MCF 10A (cell line): Measurements from ENCODE around the gene HAVCR2. TPM values are rescaled to one million over a fixed set of nuclear protein-coding genes. Genes with fewer than 3 reads are reported as not detected.

Experiments used
- BruUV-seq: library from RNA; stranded (reverse); fragments of 400-500 nt; replicated peaks from 2 replicates; lab custom pipeline; 2021; lab: Mats Ljungman, UMichigan
- CTCF ChIA-PET: fragments of 300-600 bp; sonication (Branson Sonifier 250); formaldehyde crosslinking; extraction: SDS; loops from one replicate; lab custom pipeline; 2021; ENCODE audit warnings: antibody characterized with exemption, inconsistent platforms; lab: Yijun Ruan, JAX
- POLR2A ChIA-PET: fragments of 300-600, 350-650 bp; sonication (Branson Sonifier 250); formaldehyde crosslinking; extraction: SDS; loops from one replicate; lab custom pipeline; 2020; ENCODE audit warnings: antibody characterized with exemption, inconsistent platforms; lab: Yijun Ruan, JAX
- DNase-seq: peaks from one replicate; pipeline ENCODE4 v3.0.0-alpha.2; 2018; ENCODE audit not compliant: unreplicated experiment
- H3K27ac Mint-ChIP-seq: one replicate; pipeline ENCODE4 v1.8.0; 2022; ENCODE audit warnings: mild to moderate bottlenecking, low read depth, mixed read lengths; ENCODE audit not compliant: unreplicated experiment
- H3K27me3 Mint-ChIP-seq: one replicate; pipeline ENCODE4 v1.8.0; 2022; ENCODE audit warnings: mixed read lengths; ENCODE audit not compliant: insufficient read depth, unreplicated experiment
- H3K36me3 Mint-ChIP-seq: one replicate; pipeline ENCODE4 v1.8.0; 2022; ENCODE audit warnings: mild to moderate bottlenecking, moderate library complexity, mixed read lengths; ENCODE audit not compliant: insufficient read depth, unreplicated experiment
- H3K4me1 Mint-ChIP-seq: one replicate; pipeline ENCODE4 v1.8.0; 2022; ENCODE audit warnings: mixed read lengths; ENCODE audit not compliant: insufficient read depth, unreplicated experiment
- H3K4me3 Mint-ChIP-seq: one replicate; pipeline ENCODE4 v1.8.0; 2022; ENCODE audit warnings: mild to moderate bottlenecking, moderate library complexity, mixed read lengths; ENCODE audit not compliant: unreplicated experiment
- H3K9me3 Mint-ChIP-seq: one replicate; pipeline ENCODE4 v1.8.0; 2022; ENCODE audit warnings: mixed read lengths; ENCODE audit not compliant: unreplicated experiment
- CTCF ChIP-seq: fragments of 200-600 bp; IDR thresholded peaks from one replicate; pipeline ENCODE4 v1.8.0; 2022; ENCODE audit warnings: antibody characterized with exemption, mild to moderate bottlenecking; ENCODE audit not compliant: unreplicated experiment
- intact Hi-C: fragments of 100-400 bp; cut with micrococcal nuclease; formaldehyde crosslinking; loops from 2 replicates; pipeline ENCODE4 v1.14.1; 2022
- total RNA-seq: library from RNA; stranded (reverse); gene quantifications from 2 replicates; pipeline ENCODE4 v1.2.3, GENCODE V29; 2022

HAVCR2 gene
- total RNA-seq, 1 experiment from 2014 or later, result not detected

DNA sequence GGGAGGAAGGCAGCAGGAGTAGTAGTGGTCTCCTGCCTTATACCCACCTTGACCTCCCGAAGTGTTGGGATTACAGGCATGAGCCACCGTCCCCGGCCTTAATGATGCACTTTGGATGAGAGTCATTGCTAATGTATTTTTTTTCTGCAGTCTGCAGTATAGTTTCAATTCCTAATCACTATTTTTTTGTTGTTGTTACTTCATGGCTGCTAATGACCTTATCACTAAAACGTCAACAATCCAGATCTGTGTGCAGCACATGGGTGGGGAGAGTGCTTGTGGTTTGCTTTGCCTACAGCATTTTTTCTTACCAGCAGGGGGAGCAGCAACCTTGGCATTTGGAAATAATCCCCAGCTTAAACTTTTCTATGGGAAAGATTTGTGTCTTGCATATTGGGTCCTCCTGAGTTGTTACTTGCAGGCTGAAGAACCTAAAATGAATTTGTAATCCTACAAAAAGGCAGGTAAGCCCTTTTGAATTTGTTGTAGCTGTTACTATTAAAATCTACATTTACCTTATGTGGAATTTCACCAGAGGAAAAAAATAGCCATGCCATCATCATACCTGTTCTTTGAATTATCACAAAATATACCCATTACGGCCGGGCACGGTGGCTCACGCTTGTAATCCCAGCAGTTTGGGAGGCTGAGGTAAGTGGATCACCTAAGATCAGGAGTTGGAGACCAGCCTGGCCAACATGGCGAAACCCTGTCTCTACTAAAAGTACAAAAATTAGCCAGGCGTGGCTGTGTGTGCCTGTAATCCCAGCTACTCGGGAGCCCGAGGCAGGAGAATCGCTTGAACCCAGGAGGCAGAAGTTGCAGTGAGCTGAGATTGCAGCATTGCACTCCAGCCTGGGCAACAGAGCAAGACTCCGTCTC, 40.1 kb upstream of the HAVCR2 start:
- no peaks in the 10 kb centered on the region for H3K27me3 Mint-ChIP-seq
- no TSS peak for BruUV-seq
- no peaks in the 10 kb centered on the region for H3K9me3 Mint-ChIP-seq
- peak; percentile 90 for TF ChIP-seq CTCF
- CTCF ChIA-PET, result interaction anchor here (0.5 to 4.5 kb wide), 54 partner anchors 8 to 1205 kb away, joined by 3 to 56 read pairs (median 5); partner anchors contain the start of gene LSM11
- POLR2A ChIA-PET, result interaction anchor here (0.6 to 0.7 kb wide), 2 partner anchors 14 to 646 kb away, joined by 4 read pairs; no protein-coding TSS in a partner anchor
- H3K27ac Mint-ChIP-seq, result no peak overlapping the region
- no peak overlapping the region for H3K4me3 Mint-ChIP-seq
- no peaks in the 10 kb centered on the region for H3K36me3 Mint-ChIP-seq
- H3K4me1 Mint-ChIP-seq, result peaks cover 6% of the 10 kb centered on the region
- intact Hi-C loops, result loop anchor here (1.0 to 5.0 kb wide), 5 partner anchors 104 to 594 kb away; partner anchors contain the start of gene LSM11
- DNase-seq, result peak; percentile 81

GRCh38 chr5:157143127-157143971, 34.5 kb upstream of the HAVCR2 start:
- no peak for TF ChIP-seq CTCF
- H3K36me3 Mint-ChIP-seq, result peaks cover 14% of the 10 kb centered on the region
- no peaks in the 10 kb centered on the region for H3K9me3 Mint-ChIP-seq
- peak; percentile 38 for DNase-seq
- POLR2A ChIA-PET, result interaction anchor here (0.5 to 3.2 kb wide), 32 partner anchors 9 to 1835 kb away, joined by 3 to 19 read pairs (median 4); partner anchors contain the start of genes CYFIP2 and THG1L
- TSS peak; percentile 99 for BruUV-seq
- peaks cover 7% of the 10 kb centered on the region for H3K4me1 Mint-ChIP-seq
- H3K4me3 Mint-ChIP-seq, result peak overlapping the region; percentile 83
- intact Hi-C loops, result no loop called here
- CTCF ChIA-PET, result interaction anchor here (0.5 to 2.8 kb wide), 8 partner anchors 10 to 1987 kb away, joined by 3 to 22 read pairs (median 4); no protein-coding TSS in a partner anchor
- no peaks in the 10 kb centered on the region for H3K27me3 Mint-ChIP-seq
- H3K27ac Mint-ChIP-seq, result peak overlapping the region; percentile 94

- TSS peak; percentile 69 for BruUV-seq
- Mint-ChIP-seq H3K9me3 (no peaks in the 10 kb centered on the region), H3K4me3 (peak within 1 kb of the TSS; percentile 83), H3K27me3 (no peaks in the 10 kb centered on the region), H3K36me3 (peaks cover 23% of the 10 kb centered on the region), H3K4me1 (peaks cover 7% of the 10 kb centered on the region), H3K27ac (peak within 1 kb of the TSS; percentile 94)
- ChIA-PET CTCF (interaction anchor here (0.6 to 2.8 kb wide), 9 partner anchors 10 to 1986 kb away, joined by 3 to 22 read pairs (median 3); no protein-coding TSS in a partner anchor), POLR2A (interaction anchor here (0.6 to 3.2 kb wide), 32 partner anchors 8 to 1836 kb away, joined by 3 to 19 read pairs (median 4); partner anchors contain the start of genes CYFIP2 and THG1L)
- no peak for TF ChIP-seq CTCF
- DNase-seq, result peak; percentile 100
- intact Hi-C loops, result no loop called here
Measured at GRCh38 chr5:157142317-157143126, 33.7 kb upstream of the HAVCR2 start, which contains the start of gene MED7. TSS of gene MED7 (minus strand) at chr5:157142865. CDS start at chr5:157139431, 3,434 bp downstream.
